GM19240 (cell line): ENCODE data around the gene TMOD1.
"Not testable (repeated sequence)": the region's sequence is repeated elsewhere in the genome, so short reads cannot be mapped to it uniquely, and the experiment has no call there.

ENCODE experiments used
- DNase-seq: peaks from one replicate; pipeline ENCODE4 v3.0.0; 2011; ENCODE audit warnings: low spot score; ENCODE audit not compliant: insufficient read length

TMOD1 gene

DNA sequence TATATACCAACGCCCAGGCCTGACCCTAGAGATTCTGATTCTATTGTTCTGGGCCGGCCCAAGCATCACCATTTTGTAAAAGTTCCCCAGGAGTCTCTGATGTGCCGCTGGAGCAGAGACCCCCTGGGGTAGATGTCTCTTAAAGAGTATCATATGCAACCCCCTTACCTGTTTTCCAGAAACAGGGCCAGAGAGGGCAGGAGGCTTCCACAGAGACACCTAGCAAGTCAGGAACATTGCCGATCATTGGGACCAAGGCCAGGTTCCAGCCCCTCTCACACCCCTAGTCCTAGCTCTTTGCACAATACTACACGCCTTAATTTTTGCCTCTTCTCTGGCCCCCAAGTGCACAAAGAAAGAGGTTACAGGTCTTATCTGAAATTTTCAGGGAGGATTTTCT, 63.8 kb downstream of the TMOD1 start:
- no peak for DNase-seq

DNA sequence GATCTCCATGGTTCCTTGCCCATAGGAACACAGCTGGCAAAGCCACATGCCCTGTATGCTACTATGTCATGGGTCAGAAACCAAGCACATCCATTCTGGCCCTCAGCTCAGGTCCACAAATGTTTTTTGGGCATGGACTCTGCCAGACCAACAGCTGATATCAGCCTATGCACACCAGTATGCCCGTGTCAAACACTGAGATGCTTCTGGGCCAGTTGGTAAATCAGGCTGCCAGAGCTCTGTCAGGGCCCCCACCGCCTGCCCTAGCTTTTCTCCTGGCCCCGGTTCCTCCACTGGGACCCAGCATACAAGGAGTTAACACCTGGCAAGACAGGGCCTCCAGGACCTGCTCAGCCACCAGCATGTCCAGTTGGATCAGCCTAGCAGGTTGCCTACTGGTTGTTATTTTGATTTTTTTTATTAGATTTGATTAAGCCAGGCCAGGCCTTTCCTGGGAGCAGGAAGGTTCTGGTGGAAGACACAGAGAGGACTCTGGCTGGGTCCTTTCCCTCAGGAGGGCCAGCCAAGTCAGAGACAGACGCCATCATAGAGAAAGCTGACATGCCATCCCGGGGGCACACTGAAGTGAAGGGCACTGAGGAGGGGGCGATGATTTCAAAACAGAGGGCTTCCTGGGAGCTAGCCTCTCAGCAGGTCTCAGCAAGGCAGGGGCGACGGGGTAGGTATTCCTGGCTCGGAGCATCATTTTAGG, 65.9 kb downstream of the TMOD1 start:
- DNase-seq = no peak

DNA sequence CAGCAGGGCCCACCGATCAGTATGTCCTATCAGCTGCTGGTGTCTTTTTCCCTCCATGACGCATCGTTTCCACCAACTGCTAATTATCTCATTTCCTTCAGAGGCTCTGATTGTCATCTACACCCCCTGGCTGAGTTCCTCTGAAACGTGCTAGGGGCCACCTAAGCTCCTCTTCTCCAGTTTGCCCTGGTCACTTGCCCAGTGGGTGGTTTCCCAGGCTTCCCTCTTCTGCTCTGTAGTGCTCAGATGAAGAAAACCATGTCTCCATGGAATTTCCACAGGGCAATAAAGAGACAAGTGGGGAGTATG, 66.4 kb downstream of the TMOD1 start:
- DNase-seq = no peak

DNA sequence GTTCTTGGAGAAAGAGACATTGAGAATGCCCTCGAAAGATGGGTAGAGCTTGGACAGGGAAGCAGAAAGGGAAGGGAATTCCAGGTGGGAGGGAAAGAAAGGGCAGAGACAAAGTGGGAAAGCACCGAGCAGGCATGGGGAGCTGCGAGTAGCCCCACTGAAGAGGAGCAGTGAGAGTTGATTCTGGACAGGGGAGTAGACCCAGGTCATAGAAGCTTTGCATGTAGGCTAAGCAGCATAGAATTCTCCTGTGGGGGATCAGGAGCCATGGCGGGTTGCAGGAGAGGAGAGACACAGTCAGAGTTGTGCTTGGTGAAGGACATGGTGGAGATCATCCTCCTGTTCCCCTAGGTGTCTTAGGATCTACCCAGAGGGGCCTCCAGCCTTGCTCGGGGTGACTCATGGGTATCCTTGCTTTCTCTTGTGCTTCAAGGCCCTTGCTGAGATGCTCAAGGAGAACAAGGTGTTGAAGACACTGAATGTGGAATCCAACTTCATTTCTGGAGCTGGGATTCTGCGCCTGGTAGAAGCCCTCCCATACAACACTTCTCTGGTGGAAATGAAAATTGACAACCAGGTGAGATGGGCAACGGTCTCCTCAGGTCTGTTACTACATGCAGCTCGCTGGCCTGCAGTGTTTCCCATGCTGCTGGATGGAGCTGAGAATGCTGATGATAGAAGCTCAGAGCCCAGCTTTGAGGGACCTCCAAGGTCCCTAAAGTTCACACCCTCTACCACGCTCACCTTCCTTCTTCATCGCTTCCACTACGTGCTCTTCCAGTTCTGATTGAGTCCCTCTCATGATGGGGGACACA, 67.2 kb downstream of the TMOD1 start:
- DNase-seq = no peak

DNA sequence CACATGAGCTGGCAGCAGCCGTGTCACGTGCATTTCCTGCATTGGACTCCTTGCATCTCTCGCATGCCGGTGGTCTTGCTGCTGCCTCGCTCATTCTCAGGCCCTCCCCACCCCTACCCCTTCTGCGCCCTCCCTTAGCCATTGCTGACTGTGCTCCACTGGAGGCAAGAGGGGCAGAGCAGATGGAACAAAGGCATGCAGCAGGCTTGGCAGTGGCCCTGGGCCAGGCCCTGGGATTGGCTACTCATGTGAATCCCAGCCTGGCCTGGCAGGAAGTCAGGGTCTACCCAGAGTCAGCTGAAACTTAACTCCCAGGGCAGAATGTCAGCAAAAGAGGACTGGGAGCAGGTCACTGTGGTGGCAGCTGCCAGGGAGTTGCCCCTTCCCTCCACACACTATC, 69.4 kb downstream of the TMOD1 start:
- no peak for DNase-seq

DNA sequence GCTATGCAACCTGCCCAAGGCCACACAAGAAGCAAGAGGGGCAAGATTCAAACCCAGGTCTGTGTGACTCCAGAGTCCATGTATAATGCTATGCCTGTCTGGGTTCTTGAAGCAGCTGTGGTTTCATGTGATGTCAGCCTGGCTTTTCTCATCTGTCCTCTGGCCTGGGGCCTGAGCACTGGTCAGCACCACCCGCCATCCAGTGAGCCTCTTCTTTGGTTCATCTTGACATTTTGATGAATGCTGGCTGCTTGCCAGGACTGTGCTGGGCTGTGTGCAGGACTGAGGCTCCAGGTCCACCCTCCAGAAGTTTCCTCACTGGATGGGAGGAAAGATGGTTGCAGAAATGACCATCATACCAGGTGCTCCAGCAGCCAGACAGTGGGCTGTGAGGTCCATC, 70.2 kb downstream of the TMOD1 start:
- DNase-seq = no peak

DNA sequence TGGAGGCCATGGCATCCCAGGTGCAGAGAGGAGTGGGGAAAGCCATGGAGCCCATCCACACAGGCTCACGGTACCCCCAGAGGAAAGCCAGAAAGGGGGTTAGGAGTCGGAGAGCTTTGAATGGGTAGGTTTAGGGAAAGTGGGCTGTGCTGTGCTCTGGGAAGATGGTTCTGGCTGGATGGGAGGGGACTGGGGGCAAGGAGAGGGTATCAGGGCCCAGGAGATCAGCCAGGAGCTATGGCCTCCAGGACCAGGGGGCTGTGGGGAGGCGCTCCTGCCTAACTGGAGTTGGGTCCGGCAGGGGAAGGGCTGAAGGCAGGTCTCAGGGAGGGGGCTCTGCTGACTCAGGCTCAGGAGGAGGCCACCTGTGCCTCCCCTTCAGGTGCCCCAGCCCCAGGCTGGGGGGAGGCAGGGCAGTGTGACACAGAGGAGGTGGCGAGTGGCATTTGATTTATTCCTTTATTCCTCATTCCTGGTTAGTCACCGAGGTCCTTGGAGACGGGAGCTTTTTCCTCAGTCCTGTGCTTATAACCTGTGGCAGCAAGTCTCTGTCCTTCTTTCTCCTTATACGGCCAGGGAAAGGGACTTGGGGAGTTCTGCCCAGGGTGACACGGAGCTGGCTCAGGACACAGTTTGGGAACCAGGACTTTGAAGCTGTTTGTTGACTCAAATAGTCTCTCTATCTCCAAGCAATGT, 70.9 kb downstream of the TMOD1 start:
- DNase-seq = no peak

DNA sequence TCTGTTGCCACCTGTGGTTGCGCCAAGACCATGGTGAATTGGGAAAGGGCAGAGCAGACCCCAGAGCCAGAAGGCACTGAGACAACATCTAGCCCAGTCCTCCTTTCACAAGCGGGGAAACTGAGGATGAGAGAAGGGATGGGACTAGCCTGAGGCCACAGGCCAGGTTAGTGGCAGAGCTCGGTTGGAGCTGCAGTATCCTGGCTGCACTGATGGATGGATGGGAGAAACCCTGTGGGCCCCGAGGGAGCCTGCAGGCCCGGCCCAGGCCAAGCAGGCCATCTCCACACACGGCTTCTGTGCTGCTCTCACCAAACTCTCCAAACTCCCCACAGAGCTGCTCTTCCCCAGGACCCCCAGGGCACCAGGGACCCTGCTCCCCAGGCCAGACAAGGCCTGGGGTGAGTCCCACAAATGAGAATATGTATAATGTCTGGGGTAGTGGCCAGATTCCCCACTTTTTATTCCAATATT, 71.5 kb downstream of the TMOD1 start:
- no peak for DNase-seq

DNA sequence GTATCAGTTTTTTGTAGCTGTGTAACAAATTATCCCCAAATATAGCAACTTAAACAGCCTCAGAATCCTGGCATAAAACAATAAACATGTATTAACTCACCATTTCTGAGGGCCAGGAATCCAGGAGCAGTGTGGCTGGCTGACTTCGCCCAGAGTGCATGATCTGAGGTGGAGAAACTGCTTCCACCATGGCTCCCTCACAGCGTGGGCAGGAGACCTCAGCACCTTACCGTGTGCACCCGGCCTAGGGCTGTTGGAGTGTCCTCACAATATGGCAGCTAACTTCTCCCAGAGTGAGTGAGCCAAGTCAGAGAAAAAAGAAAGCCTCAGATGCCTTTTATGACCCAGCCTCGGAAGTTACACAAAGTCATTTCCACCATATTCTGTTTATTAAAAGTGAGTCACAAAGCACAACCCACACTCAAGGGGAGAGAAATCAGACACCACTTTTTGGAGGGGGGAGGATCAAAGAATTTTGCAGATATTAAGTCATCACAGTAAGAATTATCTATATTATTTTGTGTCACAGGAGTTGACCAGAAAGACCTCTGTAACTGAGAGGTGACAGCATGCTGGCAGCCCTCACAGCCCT, 72.1 kb downstream of the TMOD1 start:
- no peak for DNase-seq

DNA sequence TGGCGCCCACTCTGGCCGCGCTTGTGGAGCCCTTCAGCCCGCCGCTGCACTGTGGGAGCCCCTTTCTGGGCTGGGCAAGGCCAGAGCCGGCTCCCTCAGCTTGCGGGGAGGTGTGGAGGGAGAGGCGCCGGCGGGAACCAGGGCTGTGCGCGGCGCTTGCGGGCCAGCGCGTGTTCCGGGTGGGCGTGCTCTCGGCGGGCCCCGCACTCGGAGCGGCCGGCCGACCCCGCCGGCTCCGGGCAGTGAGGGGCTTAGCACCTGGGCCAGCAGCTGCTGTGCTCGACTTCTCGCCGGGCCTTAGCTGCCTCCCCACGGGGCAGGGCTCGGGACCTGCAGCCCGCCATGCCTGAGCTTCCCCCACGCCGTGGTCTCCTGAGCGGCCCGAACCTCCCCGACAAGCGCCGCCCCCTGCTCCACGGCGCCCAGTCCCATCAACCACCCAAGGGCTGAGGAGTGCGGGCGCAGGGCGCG, 72.7 kb downstream of the TMOD1 start:
- DNase-seq = not testable (repeated sequence)

DNA sequence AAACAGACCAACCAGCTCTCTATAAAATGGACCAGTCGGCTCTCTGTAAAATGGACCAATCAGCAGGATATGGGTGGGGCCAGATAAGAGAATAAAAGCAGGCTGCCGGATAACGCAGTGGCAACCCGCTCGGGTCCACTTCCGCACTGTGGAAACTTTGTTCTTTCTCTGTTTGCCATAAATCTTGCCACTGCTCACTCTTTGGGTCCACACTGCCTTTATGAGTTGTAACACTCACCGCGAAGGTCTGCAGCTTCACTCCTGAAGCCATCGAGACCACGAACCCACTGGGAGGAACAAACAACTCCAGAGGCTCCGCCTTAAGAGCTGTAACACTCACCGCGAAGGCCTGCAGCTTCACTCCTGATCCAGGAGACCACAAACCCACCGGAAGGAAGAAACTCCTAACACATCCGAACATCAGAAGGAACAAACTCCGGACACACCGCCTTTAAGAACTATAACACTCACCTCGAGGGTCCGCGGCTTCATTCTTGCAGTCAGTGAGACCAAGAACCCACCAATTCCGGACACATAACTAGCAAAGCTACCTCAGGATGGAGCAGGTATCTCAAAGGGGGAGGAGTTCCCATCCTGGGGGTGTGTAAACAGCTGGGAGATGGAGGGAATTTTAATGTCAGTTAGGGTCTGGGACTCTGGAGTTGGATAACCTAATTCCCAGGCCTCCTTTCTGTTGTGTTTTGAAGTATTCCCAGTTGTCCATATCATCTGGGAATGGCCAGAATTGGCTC, 73.6 kb downstream of the TMOD1 start:
- DNase-seq = not testable (repeated sequence)

DNA sequence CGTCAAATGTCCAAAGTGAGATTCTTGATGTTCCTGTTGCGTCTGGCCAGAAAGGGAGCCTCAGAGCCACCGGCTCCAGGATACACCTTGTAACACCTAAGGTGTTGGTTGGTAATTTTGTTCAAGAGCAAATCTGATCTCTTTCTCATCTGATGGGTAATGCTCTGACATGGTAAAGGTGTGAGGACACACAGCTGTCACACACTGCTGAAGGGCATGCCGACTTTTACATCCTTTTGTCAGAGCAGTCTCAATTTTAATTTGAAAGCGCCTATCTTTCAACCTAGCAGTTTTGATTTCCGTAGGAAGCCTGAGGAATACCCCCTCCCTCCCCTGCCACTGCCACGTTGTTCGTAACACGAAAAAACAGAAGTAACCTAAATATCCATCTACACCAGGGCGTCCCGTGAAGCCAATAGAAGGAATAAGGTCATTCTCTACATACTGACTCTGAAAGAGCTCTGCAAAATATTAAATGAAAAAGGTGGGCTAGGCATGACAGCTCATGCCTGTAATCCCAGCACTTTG, 74.3 kb downstream of the TMOD1 start:
- no peak for DNase-seq

DNA sequence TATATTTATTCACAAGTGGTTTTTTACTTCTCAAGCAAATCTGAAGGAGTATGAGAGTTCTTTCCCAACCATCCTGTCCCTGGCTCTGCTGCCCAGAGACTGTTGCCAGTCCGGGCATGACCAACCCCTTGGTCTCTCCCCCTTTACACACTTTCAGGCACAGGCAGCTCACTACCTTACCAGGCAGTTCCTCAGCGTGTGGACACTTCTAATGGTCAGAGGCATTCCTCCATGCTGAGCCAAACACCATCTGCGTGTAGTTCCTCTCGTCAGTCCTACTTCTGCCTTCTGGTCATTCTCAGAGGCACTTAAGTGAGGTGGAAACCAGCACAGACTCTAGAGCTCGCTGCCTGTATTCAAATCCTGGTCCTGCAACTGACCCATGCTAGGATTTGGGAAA, 75.6 kb downstream of the TMOD1 start:
- DNase-seq = no peak

DNA sequence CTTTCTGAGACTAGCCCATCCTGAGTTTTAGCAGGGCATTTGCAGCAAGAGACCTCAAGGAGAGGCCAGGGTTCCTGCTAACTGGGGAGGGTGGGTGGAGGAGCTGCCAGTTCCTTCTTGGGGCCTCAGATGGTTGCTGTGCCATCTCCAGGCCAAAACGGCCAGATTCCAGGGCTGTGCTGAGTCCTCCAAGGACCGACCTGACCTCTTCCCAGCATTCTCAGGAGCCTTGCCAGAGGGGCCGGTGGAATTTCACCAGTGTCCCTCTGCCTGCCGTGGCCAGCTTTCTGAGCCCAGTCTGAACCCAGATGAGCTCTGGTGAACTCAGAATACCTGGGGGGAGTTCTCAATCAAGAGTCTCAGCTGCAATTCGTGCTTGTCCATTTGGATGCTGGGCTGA, 77.4 kb downstream of the TMOD1 start:
- no peak for DNase-seq

DNA sequence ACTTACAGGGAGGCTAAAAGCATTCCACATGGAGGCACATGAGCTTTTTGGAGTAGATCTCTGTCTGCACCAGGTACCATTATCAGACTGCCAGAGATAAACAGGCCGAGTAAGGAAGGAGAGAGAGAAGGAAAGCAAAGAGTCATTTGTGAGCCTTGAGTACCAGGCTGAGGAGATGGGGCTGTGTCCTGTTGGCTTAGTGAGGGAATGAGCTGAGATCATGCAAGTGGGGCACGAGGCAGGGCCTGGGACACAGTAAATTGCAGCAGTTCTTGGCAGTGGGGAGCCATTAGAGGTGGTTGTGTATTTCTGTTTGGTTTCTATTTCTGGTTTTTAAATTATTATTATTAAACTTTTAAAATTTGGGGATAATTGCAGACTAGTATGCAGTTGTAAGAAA, 78.4 kb downstream of the TMOD1 start:
- DNase-seq = no peak

DNA sequence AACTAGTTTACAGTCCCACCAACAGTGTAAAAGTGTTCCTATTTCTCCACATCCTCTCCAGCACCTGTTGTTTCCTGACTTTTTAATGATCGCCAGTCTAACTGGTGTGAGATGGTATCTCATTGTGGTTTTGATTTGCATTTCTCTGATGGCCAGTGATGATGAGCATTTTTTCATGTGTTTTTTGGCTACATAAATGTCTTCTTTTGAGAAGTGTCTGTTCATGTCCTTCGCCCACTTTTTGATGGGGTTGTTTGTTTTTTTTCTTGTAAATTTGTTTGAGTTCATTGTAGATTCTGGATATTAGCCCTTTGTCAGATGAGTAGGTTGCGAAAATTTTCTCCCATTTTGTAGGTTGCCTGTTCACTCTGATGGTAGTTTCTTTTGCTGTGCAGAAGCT, 80.1 kb downstream of the TMOD1 start:
- not testable (repeated sequence) for DNase-seq

DNA sequence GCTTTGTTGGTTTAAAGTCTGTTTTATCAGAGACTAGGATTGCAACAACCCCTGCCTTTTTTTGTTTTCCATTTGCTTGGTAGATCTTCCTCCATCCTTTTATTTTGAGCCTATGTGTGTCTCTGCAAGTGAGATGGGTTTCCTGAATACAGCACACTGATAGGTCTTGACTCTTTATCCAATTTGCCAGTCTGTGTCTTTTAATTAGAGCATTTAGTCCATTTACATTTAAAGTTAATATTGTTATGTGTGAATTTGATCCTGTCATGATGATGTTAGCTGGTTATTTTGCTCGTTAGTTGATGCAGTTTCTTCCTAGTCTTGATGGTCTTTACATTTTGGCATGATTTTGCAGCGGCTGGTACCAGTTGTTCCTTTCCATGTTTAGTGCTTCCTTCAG, 83.3 kb downstream of the TMOD1 start:
- DNase-seq = not testable (repeated sequence)

DNA sequence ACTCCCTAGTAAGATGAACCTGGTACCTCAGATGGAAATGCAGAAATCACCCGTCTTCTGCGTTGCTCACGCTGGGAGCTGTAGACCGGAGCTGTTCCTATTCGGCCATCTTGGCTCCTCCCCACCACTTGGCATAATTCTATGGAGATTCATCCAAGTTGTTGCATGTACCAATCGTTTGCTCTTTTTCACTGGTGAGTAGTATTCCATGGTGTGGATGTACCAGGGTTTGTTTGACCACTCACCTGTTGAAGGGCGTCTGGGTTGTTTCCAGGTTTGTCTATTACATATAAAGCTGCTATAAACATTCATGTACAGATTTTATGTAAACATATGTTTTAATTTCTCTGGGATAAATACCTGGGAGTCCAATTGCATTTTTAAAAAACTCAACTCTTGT, 85.4 kb downstream of the TMOD1 start:
- DNase-seq = not testable (repeated sequence)

DNA sequence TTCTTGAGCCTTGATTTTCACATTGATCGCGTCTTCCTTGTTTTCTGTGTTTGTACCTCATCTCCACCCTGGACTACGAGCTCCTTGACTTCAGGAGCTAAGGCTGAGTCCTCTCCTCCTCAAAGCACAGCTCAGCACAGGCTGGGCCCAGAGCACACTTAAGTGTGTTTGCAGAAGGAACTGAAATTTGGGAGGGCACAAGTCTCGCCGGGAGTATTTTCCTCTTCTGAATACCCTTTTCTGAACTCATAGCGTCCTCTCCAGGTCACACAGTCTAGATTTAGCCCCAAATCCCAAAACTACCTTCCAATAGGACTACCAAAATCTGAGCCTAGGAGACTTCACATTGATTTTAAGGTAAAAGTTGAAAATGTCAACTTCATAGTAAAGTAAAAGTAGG, 90.1 kb downstream of the TMOD1 start:
- DNase-seq = no peak

DNA sequence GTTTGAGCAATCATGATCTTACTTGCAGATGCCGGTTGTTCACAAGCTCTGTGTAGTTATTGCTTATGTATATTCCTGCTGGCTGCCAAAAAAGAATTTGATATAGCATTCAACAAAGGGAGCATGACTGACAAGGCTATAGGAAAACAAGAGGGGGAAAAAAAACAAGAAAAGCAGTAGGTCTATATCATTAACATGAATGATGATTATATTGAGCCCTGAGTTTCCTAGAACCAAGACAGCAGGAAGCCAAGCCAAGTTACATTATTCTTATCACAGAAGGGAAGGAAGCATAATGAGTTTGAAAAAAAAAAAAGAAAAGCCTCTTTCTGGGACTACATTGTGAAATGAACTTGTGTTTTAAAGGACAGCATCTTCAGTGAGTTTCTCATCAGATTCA, 90.7 kb downstream of the TMOD1 start:
- DNase-seq = no peak

DNA sequence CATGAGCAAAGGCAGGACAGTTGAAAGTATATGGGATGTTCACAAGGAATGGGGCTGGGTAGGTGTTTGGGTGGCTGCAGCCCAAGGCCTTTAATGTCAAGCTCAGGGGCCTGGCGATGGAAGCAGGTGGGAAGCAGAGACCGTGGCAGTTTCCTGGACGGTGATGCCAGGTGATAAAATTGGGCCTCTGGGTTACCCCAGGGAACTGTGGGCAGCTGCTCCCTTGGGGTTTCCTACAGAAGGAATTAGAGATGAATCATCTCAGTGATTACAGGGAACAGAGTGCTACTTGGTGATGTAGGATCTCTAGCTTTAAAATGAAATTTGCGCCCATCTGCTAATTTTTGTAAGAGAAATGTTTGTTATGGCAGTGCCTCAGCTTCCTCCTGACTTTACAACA, 92.5 kb downstream of the TMOD1 start:
- no peak for DNase-seq
